Astrocyte (in vitro differentiated cells and primary cell): ENCODE results near the gene STXBP1. TPM values are rescaled to one million over a fixed set of nuclear protein-coding genes. Genes with fewer than 3 reads are reported as not detected.

Experiments used
- DNase-seq: peaks from one replicate; pipeline ENCODE4 v3.0.0-alpha.2; 2010; ENCODE audit warnings: low read depth
- FAIRE-seq: peaks from 2 replicates; lab custom pipeline; 2011; peaks lifted over from hg19 to GRCh38; lab: Jason Lieb, UNC
- H2AFZ ChIP-seq: 2 replicates; pipeline ENCODE4 v1.6.0; 2012; ENCODE audit warnings: low read depth, low read length, inconsistent platforms
- H3K27ac ChIP-seq: 2 replicates; pipeline ENCODE4 v1.5.1; 2011; ENCODE audit warnings: low read depth, low read length, inconsistent platforms
- H3K27me3 ChIP-seq: 2 replicates; pipeline ENCODE4 v1.6.0; 2011; ENCODE audit warnings: low read length, inconsistent platforms; ENCODE audit not compliant: insufficient read depth
- H3K36me3 ChIP-seq: 2 replicates; pipeline ENCODE4 v1.5.1; 2011; ENCODE audit warnings: low read length, inconsistent platforms; ENCODE audit not compliant: insufficient read depth
- H3K4me1 ChIP-seq: 2 replicates; pipeline ENCODE4 v1.5.1; 2011; ENCODE audit warnings: low read length, inconsistent platforms; ENCODE audit not compliant: insufficient read depth
- H3K4me2 ChIP-seq: 2 replicates; pipeline ENCODE4 v1.6.0; 2012; ENCODE audit warnings: low read length, inconsistent platforms
- H3K4me3 ChIP-seq: 2 replicates; pipeline ENCODE4 v1.5.1; 2011; ENCODE audit warnings: low read depth, mild to moderate bottlenecking, low read length, inconsistent platforms; ENCODE audit not compliant: insufficient read depth
- H3K79me2 ChIP-seq: 2 replicates; pipeline ENCODE4 v1.6.0; 2012; ENCODE audit warnings: mild to moderate bottlenecking, low read length, inconsistent platforms; ENCODE audit not compliant: insufficient read depth
- H3K9ac ChIP-seq: 2 replicates; pipeline ENCODE4 v1.6.0; 2012; ENCODE audit warnings: mild to moderate bottlenecking, low read length, inconsistent platforms
- H3K9me3 ChIP-seq: 2 replicates; pipeline ENCODE4 v1.5.1; 2012; ENCODE audit warnings: low read depth, mild to moderate bottlenecking, low read length, inconsistent platforms; ENCODE audit not compliant: insufficient read depth
- H4K20me1 ChIP-seq: 2 replicates; pipeline ENCODE4 v1.6.0; 2012; ENCODE audit warnings: low read length, inconsistent platforms; ENCODE audit not compliant: insufficient read depth
- H3K27ac Mint-ChIP-seq: one replicate; pipeline ENCODE4 v1.8.0; 2021; ENCODE audit warnings: mild to moderate bottlenecking, mixed read lengths; ENCODE audit not compliant: unreplicated experiment
- H3K27me3 Mint-ChIP-seq: one replicate; pipeline ENCODE4 v1.8.0; 2021; ENCODE audit warnings: low read depth, mixed read lengths; ENCODE audit not compliant: unreplicated experiment
- H3K36me3 Mint-ChIP-seq: one replicate; pipeline ENCODE4 v1.8.0; 2021; ENCODE audit warnings: low read depth, mixed read lengths; ENCODE audit not compliant: unreplicated experiment
- H3K4me1 Mint-ChIP-seq: one replicate; pipeline ENCODE4 v1.8.0; 2021; ENCODE audit warnings: low read depth, mixed read lengths; ENCODE audit not compliant: unreplicated experiment
- H3K4me3 Mint-ChIP-seq: one replicate; pipeline ENCODE4 v1.8.0; 2021; ENCODE audit warnings: mild to moderate bottlenecking, moderate library complexity, mixed read lengths; ENCODE audit not compliant: unreplicated experiment
- H3K9me3 Mint-ChIP-seq: one replicate; pipeline ENCODE4 v1.8.0; 2021; ENCODE audit warnings: mild to moderate bottlenecking, mixed read lengths; ENCODE audit not compliant: unreplicated experiment
- EZH2 ChIP-seq: IDR thresholded peaks from 2 replicates; pipeline ENCODE4 v1.6.1; 2012; ENCODE audit warnings: mild to moderate bottlenecking, low read length, inconsistent platforms; ENCODE audit not compliant: insufficient read depth
- total RNA-seq: library from RNA; stranded (reverse); gene quantifications from 2 replicates; pipeline ENCODE4 v1.2.1, GENCODE V29; 2021
- TF ChIP-seq, protein P1 (sequence below): IDR thresholded peaks from 2 replicates; pipeline ENCODE4 v1.5.1; 2011; ENCODE audit warnings: low read depth, mild to moderate bottlenecking, inconsistent platforms, low read length, moderate library complexity; ENCODE audit not compliant: insufficient read depth

STXBP1 gene
- total RNA-seq, 1 donor from 2014 or later, result 39.6 TPM

DNA sequence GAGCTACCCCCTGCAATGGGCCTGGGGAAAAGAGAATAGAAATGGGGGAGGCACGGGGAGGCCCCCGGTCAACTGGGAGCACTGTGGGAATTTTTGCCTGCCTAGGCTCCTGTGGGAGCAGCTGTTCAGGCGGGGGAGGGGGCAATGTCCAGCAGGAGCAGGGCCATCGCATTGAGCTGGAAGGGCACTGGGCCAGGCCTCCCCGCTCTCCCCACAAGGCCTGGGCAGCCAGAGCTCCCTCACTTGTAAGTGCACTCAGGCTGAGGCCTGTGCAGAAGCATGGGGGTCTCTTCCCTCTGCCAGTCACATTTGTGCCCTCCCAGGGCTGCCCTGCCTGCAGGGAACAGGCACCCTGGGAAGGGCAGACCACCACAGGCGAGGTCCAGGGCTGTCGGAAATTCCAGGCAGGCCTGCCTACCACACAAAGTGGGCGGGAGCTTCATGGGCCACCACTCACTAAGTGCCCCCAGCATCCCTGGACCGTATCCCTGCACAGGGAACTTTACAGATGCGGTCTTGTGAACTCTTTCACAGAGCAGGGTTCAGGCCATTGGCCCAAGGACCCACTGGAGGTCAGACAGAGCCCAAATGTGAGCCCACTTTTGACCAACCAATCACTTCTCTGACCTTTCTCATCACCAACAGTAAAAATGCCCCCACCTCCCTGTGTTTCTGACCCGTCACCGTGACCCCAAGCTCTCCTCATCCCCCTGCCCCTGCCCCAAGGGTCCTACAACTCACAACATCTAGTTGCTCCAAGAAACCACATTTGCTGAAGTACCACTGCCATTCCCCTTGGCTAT is 93.7 kb downstream of the STXBP1 start:
- FAIRE-seq (no peak), DNase-seq (no peak)
- peaks cover 2% of the 10 kb centered on the region for H3K9me3 Mint-ChIP-seq
- no peak overlapping the region for H3K27ac Mint-ChIP-seq
- H3K4me1 Mint-ChIP-seq, result no peaks in the 10 kb centered on the region
- TF ChIP-seq EZH2, result no peak
- TF ChIP-seq, protein P1, sequence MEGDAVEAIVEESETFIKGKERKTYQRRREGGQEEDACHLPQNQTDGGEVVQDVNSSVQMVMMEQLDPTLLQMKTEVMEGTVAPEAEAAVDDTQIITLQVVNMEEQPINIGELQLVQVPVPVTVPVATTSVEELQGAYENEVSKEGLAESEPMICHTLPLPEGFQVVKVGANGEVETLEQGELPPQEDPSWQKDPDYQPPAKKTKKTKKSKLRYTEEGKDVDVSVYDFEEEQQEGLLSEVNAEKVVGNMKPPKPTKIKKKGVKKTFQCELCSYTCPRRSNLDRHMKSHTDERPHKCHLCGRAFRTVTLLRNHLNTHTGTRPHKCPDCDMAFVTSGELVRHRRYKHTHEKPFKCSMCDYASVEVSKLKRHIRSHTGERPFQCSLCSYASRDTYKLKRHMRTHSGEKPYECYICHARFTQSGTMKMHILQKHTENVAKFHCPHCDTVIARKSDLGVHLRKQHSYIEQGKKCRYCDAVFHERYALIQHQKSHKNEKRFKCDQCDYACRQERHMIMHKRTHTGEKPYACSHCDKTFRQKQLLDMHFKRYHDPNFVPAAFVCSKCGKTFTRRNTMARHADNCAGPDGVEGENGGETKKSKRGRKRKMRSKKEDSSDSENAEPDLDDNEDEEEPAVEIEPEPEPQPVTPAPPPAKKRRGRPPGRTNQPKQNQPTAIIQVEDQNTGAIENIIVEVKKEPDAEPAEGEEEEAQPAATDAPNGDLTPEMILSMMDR, result no peak
- H3K27me3 Mint-ChIP-seq, result peaks cover 9% of the 10 kb centered on the region
- Histone ChIP-seq H3K79me2 (no peaks in the 10 kb centered on the region), H3K36me3 (no peaks in the 10 kb centered on the region), H3K4me2 (no peak overlapping the region), H3K4me3 (no peak overlapping the region), H3K9ac (no peak overlapping the region), H3K27me3 (no peaks in the 10 kb centered on the region), H2AFZ (no peak overlapping the region), H3K4me1 (no peaks in the 10 kb centered on the region), H3K9me3 (no peaks in the 10 kb centered on the region), H3K27ac (no peak overlapping the region), H4K20me1 (peaks cover 7% of the 10 kb centered on the region)
- H3K36me3 Mint-ChIP-seq, result peaks cover 10% of the 10 kb centered on the region
- no peak overlapping the region for H3K4me3 Mint-ChIP-seq

DNA sequence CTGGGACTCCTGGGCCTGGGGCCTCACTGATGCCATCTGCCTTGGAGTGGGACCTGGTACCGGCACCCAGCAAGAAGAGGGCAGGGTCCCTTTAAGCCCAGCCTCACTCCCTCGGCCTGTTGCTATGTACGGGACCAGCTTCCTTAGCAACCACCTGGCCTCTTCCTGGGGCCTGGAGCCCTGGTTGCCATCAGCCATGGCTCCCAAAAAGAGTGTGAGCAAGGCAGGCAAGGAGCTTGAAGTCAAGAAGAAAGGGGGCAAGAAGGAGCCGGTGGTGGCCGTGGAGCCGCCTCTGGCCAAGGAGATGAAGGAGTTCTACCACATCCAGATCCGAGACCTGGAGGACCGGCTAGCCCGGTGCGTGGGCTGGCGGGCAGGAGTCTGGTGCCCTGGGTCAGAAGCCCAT is 94.8 kb downstream of the STXBP1 start, which contains the start of gene CFAP157:
TSS of gene CFAP157 (plus strand) at position 153 of the 406 bp plus-strand sequence. CDS start at position 197, 44 bp downstream.
- Mint-ChIP-seq H3K36me3 (peaks cover 10% of the 10 kb centered on the region), H3K27ac (no peak within 1 kb of the TSS), H3K27me3 (peaks cover 9% of the 10 kb centered on the region), H3K9me3 (peaks cover 2% of the 10 kb centered on the region), H3K4me1 (no peaks in the 10 kb centered on the region), H3K4me3 (no peak within 1 kb of the TSS)
- H2AFZ ChIP-seq, result no peak within 1 kb of the TSS
- no peaks in the 10 kb centered on the region for H3K9me3 ChIP-seq
- H3K4me1 ChIP-seq, result no peaks in the 10 kb centered on the region
- peaks cover 17% of the 10 kb centered on the region for H4K20me1 ChIP-seq
- FAIRE-seq (no peak), DNase-seq (no peak)
- H3K36me3 ChIP-seq, result no peaks in the 10 kb centered on the region
- TF ChIP-seq, protein P1, result no peak
- TF ChIP-seq EZH2, result no peak
- no peak within 1 kb of the TSS for H3K4me2 ChIP-seq
- no peak within 1 kb of the TSS for H3K27ac ChIP-seq
- H3K9ac ChIP-seq, result no peak within 1 kb of the TSS
- no peaks in the 10 kb centered on the region for H3K27me3 ChIP-seq
- no peak within 1 kb of the TSS for H3K4me3 ChIP-seq
- no peaks in the 10 kb centered on the region for H3K79me2 ChIP-seq

DNA sequence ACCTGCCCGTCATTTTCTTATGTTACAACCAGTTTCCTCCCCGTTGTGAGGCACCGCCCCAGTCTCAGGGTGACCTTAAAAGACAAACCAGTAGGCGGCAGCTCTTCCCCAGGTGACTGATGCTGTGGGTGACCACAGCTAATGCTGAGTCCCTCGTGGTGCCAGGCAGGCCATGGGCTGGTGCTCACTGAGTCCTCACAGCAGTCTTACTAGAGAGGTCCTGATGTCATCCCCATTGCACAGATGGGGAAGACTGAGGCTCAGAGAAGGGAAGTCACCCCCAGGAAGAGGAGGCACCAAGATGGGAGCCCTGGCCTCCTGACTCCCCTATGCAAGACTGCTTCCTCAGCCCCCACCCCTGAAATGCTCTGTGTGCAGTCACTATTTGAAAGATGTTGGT is 95.7 kb downstream of the STXBP1 start:
- H3K4me3 ChIP-seq, result no peak overlapping the region
- no peak overlapping the region for H3K9ac ChIP-seq
- no peak for FAIRE-seq
- Mint-ChIP-seq H3K27ac (no peak overlapping the region), H3K9me3 (peaks cover 2% of the 10 kb centered on the region), H3K4me1 (no peaks in the 10 kb centered on the region), H3K27me3 (peaks cover 9% of the 10 kb centered on the region), H3K36me3 (peaks cover 12% of the 10 kb centered on the region), H3K4me3 (no peak overlapping the region)
- no peaks in the 10 kb centered on the region for H3K27me3 ChIP-seq
- H3K4me1 ChIP-seq, result no peaks in the 10 kb centered on the region
- H4K20me1 ChIP-seq, result peaks cover 25% of the 10 kb centered on the region
- H2AFZ ChIP-seq, result no peak overlapping the region
- H3K79me2 ChIP-seq, result no peaks in the 10 kb centered on the region
- no peak overlapping the region for H3K27ac ChIP-seq
- TF ChIP-seq, protein P1, result no peak
- no peak for TF ChIP-seq EZH2
- no peak overlapping the region for H3K4me2 ChIP-seq
- DNase-seq, result no peak
- H3K9me3 ChIP-seq, result no peaks in the 10 kb centered on the region
- H3K36me3 ChIP-seq, result no peaks in the 10 kb centered on the region
